ENCODE data around the gene SLC19A1. TPM values are rescaled to one million over a fixed set of nuclear protein-coding genes. Genes with fewer than 3 reads are reported as not detected.

The SLC19A1 gene
- total RNA-seq, 2 donors from 2014 or later = 12.2 to 15.5 TPM

- Histone ChIP-seq H3K27ac (no peak overlapping the region), H3K4me3 (no peak overlapping the region), H3K27me3 (replicated peaks; ENCODE audit: insufficient read depth) (no peaks in the 10 kb centered on the region), H3K4me1 (replicated peaks) (no peaks in the 10 kb centered on the region), H3K9me3 (no peaks in the 10 kb centered on the region), H3K36me3 (peaks cover 0 to 4% of the 10 kb centered on the region in 2 donors)
- 80% methylated on average over 39 of the region's 40 CpGs for WGBS
- TF ChIP-seq POLR2A (IDR thresholded peaks at IDR 0.05) = no peak
- no peak for TF ChIP-seq POLR2AphosphoS5 (IDR thresholded peaks at IDR 0.05)
- intact Hi-C loops (cut with DNase I) = no loop called here
- no peak for DNase-seq (ENCODE audit: low spot score)
Observed at GRCh38 chr21:45482899-45483821, 59.1 kb downstream of the SLC19A1 start.

GRCh38 chr21:45481977-45482898 lies 60.0 kb downstream of the SLC19A1 start:
- Histone ChIP-seq H3K27me3 (replicated peaks; ENCODE audit: insufficient read depth) (no peaks in the 10 kb centered on the region), H3K27ac (no peak overlapping the region), H3K9me3 (no peaks in the 10 kb centered on the region), H3K4me1 (replicated peaks) (no peaks in the 10 kb centered on the region), H3K4me3 (no peak overlapping the region), H3K36me3 (peaks cover 0 to 4% of the 10 kb centered on the region in 2 donors)
- TF ChIP-seq CTCF (IDR thresholded peaks at IDR 0.05) (no peak), POLR2A (IDR thresholded peaks at IDR 0.05) (no peak), POLR2AphosphoS5 (IDR thresholded peaks at IDR 0.05) (no peak)
- DNase-seq (ENCODE audit: low spot score) = no peak
- intact Hi-C loops (cut with DNase I) = no loop called here
- 93% methylated on average over 33 of the region's 33 CpGs for WGBS

- intact Hi-C loops (cut with DNase I) = no loop called here
- Histone ChIP-seq H3K4me3 (no peak overlapping the region), H3K27me3 (replicated peaks; ENCODE audit: insufficient read depth) (no peaks in the 10 kb centered on the region), H3K36me3 (peaks cover 0 to 4% of the 10 kb centered on the region in 2 donors), H3K9me3 (no peaks in the 10 kb centered on the region), H3K27ac (no peak overlapping the region), H3K4me1 (replicated peaks) (no peaks in the 10 kb centered on the region)
- no peak for DNase-seq (ENCODE audit: low spot score)
- WGBS = 94% methylated on average over 16 of the region's 16 CpGs
- no peak for TF ChIP-seq POLR2AphosphoS5 (IDR thresholded peaks at IDR 0.05)
- TF ChIP-seq POLR2A (IDR thresholded peaks at IDR 0.05) = no peak
- no peak for TF ChIP-seq CTCF (IDR thresholded peaks at IDR 0.05)
Observed at GRCh38 chr21:45481566-45481965, 60.7 kb downstream of the SLC19A1 start.

GRCh38 chr21:45480701-45481500 lies 61.3 kb downstream of the SLC19A1 start:
- Histone ChIP-seq H3K36me3 (peaks cover 0 to 4% of the 10 kb centered on the region in 2 donors), H3K9me3 (no peaks in the 10 kb centered on the region), H3K4me3 (no peak overlapping the region), H3K27me3 (replicated peaks; ENCODE audit: insufficient read depth) (no peaks in the 10 kb centered on the region), H3K27ac (no peak overlapping the region), H3K4me1 (replicated peaks) (no peaks in the 10 kb centered on the region)
- no peak for DNase-seq (ENCODE audit: low spot score)
- TF ChIP-seq POLR2A (IDR thresholded peaks at IDR 0.05) = no peak
- TF ChIP-seq POLR2AphosphoS5 (IDR thresholded peaks at IDR 0.05) = no peak
- no peak for TF ChIP-seq CTCF (IDR thresholded peaks at IDR 0.05)
- intact Hi-C loops (cut with DNase I) = no loop called here
- WGBS = 96% methylated on average over 27 of the region's 35 CpGs

Data from prostate gland (tissue), 2 donors.